ENCODE measurements around the gene PALB2. TPM values are rescaled to one million over a fixed set of nuclear protein-coding genes. Genes with fewer than 3 reads are reported as not detected.

PALB2 gene
- total and polyA plus RNA-seq, 2 of the 8 experiments (the other 6 are each of a cell fraction or from before 2014, with no cell fraction given): 12.5 to 33.1 TPM

- no peak overlapping the region for H2BK12ac ChIP-seq (ENCODE audit: low read depth, low read length)
- CTCF ChIA-PET (ENCODE audit: partially characterized antibody): interaction anchor here (1.1 kb wide), 1 partner anchor 32 kb away, joined by 3 read pairs; no protein-coding TSS in a partner anchor
- no peak overlapping the region for H4K5ac ChIP-seq (ENCODE audit: insufficient read length, low read depth, low read length)
- H3K23me2 ChIP-seq (ENCODE audit: low read depth, low read length): no peaks in the 10 kb centered on the region
- H3K4me1 ChIP-seq (replicated peaks in 1 of 4; ENCODE audit: control insufficient read depth in 3 of 4, insufficient read depth in 4 of 4, low read length in 3 of 4): no peaks in the 10 kb centered on the region
- H3K4me3 ChIP-seq (ENCODE audit: extremely low read depth in 1 of 4, insufficient read depth in 2 of 4, low read depth in 3 of 4, low read length in 4 of 4): no peak overlapping the region
- no peak overlapping the region for H3K27ac ChIP-seq (ENCODE audit: low read depth, low read length)
- no peaks in the 10 kb centered on the region for H3K79me1 ChIP-seq (ENCODE audit: low read depth, low read length)
- peaks cover 36 to 85% (median 75%) of the 10 kb centered on the region in 4 experiments for H3K36me3 ChIP-seq (ENCODE audit: control insufficient read depth in 2 of 4, insufficient read depth in 4 of 4, low read length in 3 of 4)
- no peaks in the 10 kb centered on the region for H3K27me3 ChIP-seq (replicated peaks in 1 of 4; ENCODE audit: control insufficient read depth in 3 of 4, extremely low read depth in 1 of 4, insufficient read depth in 3 of 4, low read length in 3 of 4)
- no peak overlapping the region for H4K91ac ChIP-seq (replicated peaks; ENCODE audit: insufficient read length, low read length)
- no peak overlapping the region for H2AFZ ChIP-seq (ENCODE audit: low read length)
- H3K56ac ChIP-seq (replicated peaks; ENCODE audit: insufficient read length, low read depth, low read length): no peak overlapping the region
- H2BK120ac ChIP-seq (replicated peaks; ENCODE audit: low read depth, low read length): no peak overlapping the region
- H2BK5ac ChIP-seq (ENCODE audit: low read depth, low read length): no peak overlapping the region
- H2BK20ac ChIP-seq (ENCODE audit: low read length): no peak overlapping the region
- FAIRE-seq (no peak), DNase-seq (ENCODE audit: low read depth in 1 of 2, low spot score in 2 of 2) (no peak)
- H2AK5ac ChIP-seq (ENCODE audit: low read depth, low read length): no peak overlapping the region
- H3K79me2 ChIP-seq (ENCODE audit: control insufficient read depth in 1 of 2, insufficient read depth in 2 of 2, low read length in 2 of 2): peaks cover 0 to 18% of the 10 kb centered on the region in 2 experiments; a peak in 3 of 4 replicates
- H2BK15ac ChIP-seq (ENCODE audit: low read length): no peak overlapping the region
- 91% methylated on average over 9 of the region's 9 CpGs; no CpG with 5 or more reads in 1 of the 2 experiments for WGBS, 2 experiments (ENCODE audit: extremely low coverage in 1 of 2, insufficient coverage in 1 of 2, insufficient read length in 1 of 2, insufficient replicate concordance in 2 of 2, low coverage in 1 of 2, low lambda C conversion rate in 2 of 2, missing lambda C conversion rate in 1 of 2)
- no peak overlapping the region for H3K14ac ChIP-seq (ENCODE audit: insufficient read length)
- no peak overlapping the region for H3K18ac ChIP-seq (ENCODE audit: extremely low read depth, low read length)
- POLR2A ChIA-PET (ENCODE audit: partially characterized antibody): interaction anchor here (0.5 to 0.6 kb wide), 2 partner anchors 11 to 935 kb away, joined by 3 read pairs; no protein-coding TSS in a partner anchor
- H3K4ac ChIP-seq (replicated peaks; ENCODE audit: insufficient read length, low read depth, low read length): no peak overlapping the region
- no peak overlapping the region for H3K23ac ChIP-seq (ENCODE audit: insufficient read length)
- peaks cover 0 to 6% of the 10 kb centered on the region in 2 experiments for H4K20me1 ChIP-seq (replicated peaks in 1 of 2; ENCODE audit: control insufficient read depth in 1 of 2, insufficient read depth in 2 of 2, low read length in 2 of 2)
- no peak overlapping the region for H4K8ac ChIP-seq (ENCODE audit: extremely low read depth, insufficient read depth, low read length)
- no peak overlapping the region for H3K9ac ChIP-seq (replicated peaks in 1 of 4; ENCODE audit: extremely low read depth in 1 of 4, low read depth in 3 of 4, low read length in 3 of 4)
- TF ChIP-seq SIRT6 (IDR thresholded peaks at IDR 0.05; ENCODE audit: low read length) (no peak), SP1 (IDR thresholded peaks at IDR 0.05; ENCODE audit: low read depth, low read length) (no peak), CBX8 (IDR thresholded peaks at IDR 0.05; ENCODE audit: borderline replicate concordance, low read depth, low read length) (no peak), SIX5 (IDR thresholded peaks at IDR 0.05; ENCODE audit: low read depth, low read length) (no peak), YY1 (IDR thresholded peaks at IDR 0.05; ENCODE audit: low read depth, low read length) (no peak), CREB1 (IDR thresholded peaks at IDR 0.05) (no peak), CTCF (IDR thresholded peaks at IDR 0.05; ENCODE audit: control extremely low read depth in 1 of 3, insufficient read depth in 1 of 3, low read depth in 1 of 3, low read length in 3 of 3) (no peak), ZNF274 (IDR thresholded peaks at IDR 0.05; ENCODE audit: borderline replicate concordance, extremely low read depth, low read length) (no peak), RXRA (IDR thresholded peaks at IDR 0.05; ENCODE audit: insufficient read depth, low read depth, low read length) (no peak), JUND (IDR thresholded peaks at IDR 0.05; ENCODE audit: low read length) (no peak), BCL11A (IDR thresholded peaks at IDR 0.05; ENCODE audit: low read depth in 2 of 2, low read length in 2 of 2) (no peak)
- H3K9me3 ChIP-seq (ENCODE audit: insufficient read depth in 2 of 2, low read depth in 1 of 2, low read length in 1 of 2): no peaks in the 10 kb centered on the region
- no peak overlapping the region for H3K4me2 ChIP-seq (ENCODE audit: insufficient read depth in 1 of 2, low read depth in 2 of 2, low read length in 2 of 2)
Measured at GRCh38 chr16:23564575-23565363, 76.3 kb downstream of the PALB2 start.

Measured in H1 (cell line).